Pulmonary artery endothelial cell (primary cell): ENCODE data around the gene UBE2R2. TPM values are rescaled to one million over a fixed set of nuclear protein-coding genes. Genes with fewer than 3 reads are reported as not detected.
"Not testable (repeated sequence)": the region's sequence is repeated elsewhere in the genome, so short reads cannot be mapped to it uniquely, and the experiment has no call there.

Experiments used
- DNase-seq: peaks from one replicate; pipeline ENCODE4 v3.0.0-alpha.2; 2011; ENCODE audit warnings: low read depth, low spot score
- total RNA-seq: library from RNA; depleted of rRNA; stranded (reverse); fragments of >200 nt; gene quantifications from 2 replicates; pipeline ENCODE4 v1.2.3, GENCODE V29; 2014

UBE2R2 gene
- 19.7 and 23.5 TPM in 2 replicates for total RNA-seq

GRCh38 chr9:33816327-33817252 lies at the start of gene UBE2R2:
UBE2R2 (plus strand) TSS chr9:33817160; CDS start chr9:33817758, 598 bp downstream.
- peak; percentile 78 for DNase-seq

GRCh38 chr9:33770156-33770880 lies 46.6 kb upstream of the UBE2R2 start:
- DNase-seq: not testable (repeated sequence)

DNA sequence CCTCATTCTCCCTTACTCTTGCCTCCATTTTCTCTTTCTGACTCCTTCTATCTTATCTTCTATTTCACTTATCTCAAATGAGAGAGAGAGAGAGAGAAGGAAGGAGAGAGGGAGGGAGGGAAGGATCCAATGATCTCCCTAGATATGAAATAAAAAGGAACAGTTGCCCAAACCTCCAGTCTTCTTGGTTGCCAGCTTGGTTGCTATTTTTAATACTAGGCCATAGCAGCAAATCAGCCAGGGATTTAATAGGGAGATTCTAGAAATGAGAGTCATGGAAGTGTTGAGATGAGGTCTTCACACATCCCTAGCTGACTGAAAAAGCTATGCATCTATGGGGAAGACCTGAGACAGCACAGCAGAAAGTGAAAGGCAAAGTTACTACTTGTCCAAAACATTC lies 43.8 kb upstream of the UBE2R2 start:
- not testable (repeated sequence) for DNase-seq

- DNase-seq: not testable (repeated sequence)
Measured at GRCh38 chr9:33774074-33774659, 42.8 kb upstream of the UBE2R2 start.

DNA sequence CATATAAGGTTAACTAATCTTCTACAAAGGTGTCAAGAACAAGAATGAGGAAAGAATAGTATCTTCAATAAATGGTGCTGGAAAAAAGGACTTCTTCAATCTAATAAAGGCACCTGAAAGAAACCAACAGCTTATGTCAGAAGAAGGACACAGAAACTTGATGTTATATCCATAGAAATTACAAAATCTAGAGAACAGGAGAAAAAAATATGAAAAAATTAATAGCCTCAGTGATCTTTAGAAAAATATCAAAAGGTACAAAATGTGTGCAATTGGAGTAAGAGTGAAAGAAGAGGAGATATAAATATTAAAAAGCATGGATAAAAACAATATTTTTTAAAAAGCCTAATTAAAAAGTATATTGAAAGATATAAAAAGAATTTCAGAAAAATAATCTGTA lies 40.4 kb upstream of the UBE2R2 start:
- DNase-seq: no peak

GRCh38 chr9:33778700-33779351 lies 38.1 kb upstream of the UBE2R2 start:
- no peak for DNase-seq

DNA sequence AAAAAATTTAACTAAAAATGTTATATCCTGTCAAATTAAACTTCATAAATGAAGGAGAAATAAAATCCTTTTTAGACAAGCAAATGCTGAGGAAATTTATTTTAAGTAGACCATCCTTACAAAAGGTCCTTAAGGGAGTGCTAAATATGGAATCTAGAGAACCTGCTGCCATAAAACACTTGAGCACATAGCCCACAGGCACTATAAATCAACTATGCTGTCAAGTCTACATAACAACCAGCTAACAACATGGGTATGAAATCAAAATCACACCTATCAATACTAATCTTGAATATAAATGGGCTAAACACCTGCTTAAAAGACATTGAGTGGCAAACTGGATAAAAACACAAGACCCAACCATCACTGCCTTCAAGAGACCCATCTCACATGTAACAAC lies 36.7 kb upstream of the UBE2R2 start:
- no peak for DNase-seq

- no peak for DNase-seq
Measured at GRCh38 chr9:33781736-33782135, 35.2 kb upstream of the UBE2R2 start.

DNA sequence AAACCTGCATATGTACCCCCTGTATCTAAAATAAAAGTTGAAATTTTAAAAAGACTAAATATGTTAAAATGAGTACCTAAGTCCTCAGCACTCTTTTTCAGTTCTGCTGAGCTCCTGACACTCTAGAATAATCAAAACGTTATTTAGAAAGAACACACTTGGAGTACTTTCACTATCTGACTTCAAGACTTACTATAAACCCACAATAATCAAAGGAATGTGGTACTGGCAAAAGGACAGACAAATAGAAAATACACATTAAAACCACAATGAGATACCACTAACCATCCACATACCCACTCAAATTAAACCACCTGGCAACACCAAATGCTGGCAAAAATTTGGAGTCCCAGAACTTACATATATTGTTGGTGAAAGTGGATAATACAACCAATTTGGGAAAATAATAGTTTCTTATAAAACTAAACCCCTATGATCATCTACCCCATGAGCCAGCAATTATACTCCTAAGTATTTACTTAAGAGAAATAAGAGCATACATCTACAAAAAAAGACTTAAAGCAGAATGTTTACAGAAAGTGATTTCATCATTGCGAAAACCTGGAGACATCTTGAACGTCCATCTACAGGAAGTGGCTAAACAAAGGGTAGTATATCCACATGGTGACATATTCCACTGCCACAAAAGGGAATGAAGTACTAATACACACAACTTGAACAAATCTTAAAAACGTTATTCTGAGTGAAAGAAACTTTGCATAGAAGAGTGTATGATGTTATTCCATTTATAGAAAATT lies 34.4 kb upstream of the UBE2R2 start:
- no peak for DNase-seq

GRCh38 chr9:33785914-33786313 lies 31.0 kb upstream of the UBE2R2 start:
- no peak for DNase-seq

- DNase-seq: no peak
Measured at GRCh38 chr9:33786681-33787080, 30.3 kb upstream of the UBE2R2 start.

DNA sequence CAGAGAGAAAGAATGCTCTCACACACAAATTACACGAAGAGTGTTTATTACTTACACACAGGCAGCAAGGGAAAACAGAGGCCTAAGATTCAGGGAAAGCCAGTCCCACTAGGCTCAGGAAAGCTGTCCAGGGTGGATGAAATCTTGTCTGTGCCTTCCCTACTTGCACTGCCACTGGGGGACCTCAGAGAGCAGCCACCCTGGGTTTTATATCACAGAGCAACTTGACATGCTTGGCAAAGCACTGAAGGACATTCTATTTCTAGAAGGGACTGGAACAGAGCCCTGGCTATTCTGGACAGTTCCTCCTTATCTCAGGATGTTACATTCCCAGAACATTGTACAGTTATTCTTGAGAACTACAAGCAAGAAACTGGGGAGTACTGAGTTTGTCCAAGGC lies 29.1 kb upstream of the UBE2R2 start:
- DNase-seq: no peak

DNA sequence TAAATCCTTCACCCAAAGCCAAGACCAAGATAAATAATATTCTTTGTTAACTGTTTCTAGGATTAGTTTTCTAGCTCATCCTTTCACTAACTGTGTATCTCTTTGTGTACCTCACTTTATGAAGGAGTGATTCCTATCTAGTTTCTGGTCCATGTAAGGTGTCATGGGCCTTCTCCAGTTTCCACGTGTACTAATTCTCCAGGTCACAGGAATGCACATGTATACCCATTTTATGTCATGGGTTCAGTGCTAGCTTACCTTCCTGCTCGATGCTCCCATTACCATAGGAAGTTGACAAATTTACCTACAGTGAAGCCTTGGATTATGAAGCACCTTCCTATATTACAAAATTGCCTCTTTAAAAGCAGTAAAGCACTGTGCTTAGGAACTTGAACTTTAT lies 27.5 kb upstream of the UBE2R2 start:
- not testable (repeated sequence) for DNase-seq

DNA sequence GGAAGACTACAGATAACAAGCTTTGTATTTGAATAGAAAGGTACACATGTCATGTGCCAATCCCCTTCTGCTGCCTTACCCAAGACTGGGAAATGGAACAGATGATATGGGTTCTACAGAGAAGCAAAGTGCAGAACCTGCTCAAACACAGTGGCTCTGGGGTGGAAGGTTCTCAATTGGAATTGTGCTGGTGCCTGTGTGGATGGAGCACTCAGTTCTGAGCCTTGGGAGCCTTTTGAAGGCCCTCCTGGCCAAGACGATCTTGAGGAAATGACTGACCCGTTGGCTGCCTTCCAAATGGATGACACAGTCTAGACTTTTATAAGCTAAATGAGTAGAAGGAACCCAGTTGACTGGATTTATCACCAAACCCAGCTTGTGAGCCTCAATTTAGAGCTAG lies 25.8 kb upstream of the UBE2R2 start:
- DNase-seq: peak; percentile 30

GRCh38 chr9:33793496-33793895 lies 23.5 kb upstream of the UBE2R2 start:
- DNase-seq: not testable (repeated sequence)

DNA sequence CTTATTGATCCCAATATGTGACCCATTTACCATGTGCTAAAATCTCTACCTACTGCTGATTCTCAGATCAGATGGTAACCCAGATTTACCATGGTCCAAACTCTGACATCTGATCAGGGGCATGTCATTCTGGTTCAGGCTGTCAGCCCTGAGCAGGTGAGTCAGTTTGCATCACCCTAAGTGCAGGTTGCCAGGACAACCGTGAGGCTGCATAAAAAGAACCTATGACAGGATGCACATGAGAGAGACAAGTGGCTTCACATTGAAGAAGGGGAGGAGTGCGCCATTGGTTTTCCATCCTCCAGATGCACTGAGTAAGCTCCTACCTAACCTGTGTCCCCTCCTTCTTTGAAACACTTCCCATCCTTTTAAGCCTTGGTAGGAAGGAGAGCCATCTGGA lies 22.4 kb upstream of the UBE2R2 start:
- no peak for DNase-seq

GRCh38 chr9:33795281-33795680 lies 21.7 kb upstream of the UBE2R2 start, which contains the start of gene PRSS3:
PRSS3 (plus strand) TSS chr9:33795561; CDS start chr9:33795574, 13 bp downstream.
- DNase-seq: no peak

GRCh38 chr9:33795819-33796218 lies 21.1 kb upstream of the UBE2R2 start:
- DNase-seq: no peak

DNA sequence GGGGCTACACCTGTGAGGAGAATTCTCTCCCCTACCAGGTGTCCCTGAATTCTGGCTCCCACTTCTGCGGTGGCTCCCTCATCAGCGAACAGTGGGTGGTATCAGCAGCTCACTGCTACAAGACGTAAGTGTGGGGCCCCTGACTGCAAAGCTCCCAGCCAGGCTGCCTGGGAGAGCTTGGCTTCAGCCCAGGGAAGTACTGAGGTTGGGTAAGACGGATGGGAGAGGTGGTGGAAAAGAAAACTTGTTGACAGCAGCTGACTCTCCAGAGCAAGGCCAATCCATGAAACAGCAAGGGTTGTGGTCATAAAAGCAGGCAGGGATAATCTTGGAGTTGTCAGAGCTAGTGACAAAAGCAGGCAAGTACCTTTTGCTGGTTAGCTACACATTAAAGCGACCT lies 20.3 kb upstream of the UBE2R2 start:
- not testable (repeated sequence) for DNase-seq

- DNase-seq: no peak
Measured at GRCh38 chr9:33797837-33798236, 19.1 kb upstream of the UBE2R2 start.

DNA sequence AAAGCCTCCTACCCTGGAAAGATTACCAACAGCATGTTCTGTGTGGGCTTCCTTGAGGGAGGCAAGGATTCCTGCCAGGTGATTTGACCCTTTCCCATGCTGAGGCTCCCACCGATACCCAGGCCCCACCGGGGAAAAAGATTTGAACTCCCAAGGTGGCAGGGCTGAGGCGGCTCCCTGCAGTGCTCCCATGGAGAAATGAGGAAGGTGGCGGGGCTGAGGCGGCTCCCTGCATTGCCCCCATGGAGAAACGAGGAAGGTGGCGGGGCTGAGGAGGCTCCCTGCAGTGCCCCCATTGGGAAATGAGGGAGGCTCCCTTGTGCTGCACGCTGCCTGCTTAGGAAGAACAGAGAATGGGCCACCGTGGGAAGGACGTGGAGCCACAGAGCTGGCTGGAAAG lies 18.4 kb upstream of the UBE2R2 start:
- DNase-seq: no peak
